ENCODE results near the gene SPRN. TPM values are rescaled to one million over a fixed set of nuclear protein-coding genes. Genes with fewer than 3 reads are reported as not detected.

SPRN gene
- total and polyA plus RNA-seq, 2 of the 4 experiments (the other 2 are of a cell fraction), result 0.36 to 2.3 TPM

DNA sequence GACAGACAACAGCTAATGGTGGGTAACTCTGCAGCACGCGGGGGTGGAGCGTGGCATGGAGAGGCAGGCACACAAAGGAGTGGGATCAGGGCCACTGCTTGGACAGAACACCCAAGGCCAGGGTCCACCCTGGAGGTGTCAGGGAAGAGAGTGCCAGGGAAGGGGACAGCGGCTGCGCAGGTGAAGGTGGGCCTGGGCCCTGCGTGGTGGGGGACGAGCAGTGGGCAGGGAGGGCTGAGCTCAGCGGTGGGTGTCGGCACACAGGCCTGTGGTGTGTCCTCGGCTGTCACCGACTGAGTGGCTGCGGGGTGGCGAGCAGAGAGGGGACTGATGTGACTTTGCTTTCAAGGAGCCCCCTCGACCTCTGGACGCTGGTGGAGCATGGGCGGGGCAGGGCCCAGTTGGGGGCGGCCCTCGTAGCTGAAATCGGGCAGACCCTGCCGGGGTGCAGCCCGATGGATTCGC lies 20.9 kb upstream of the SPRN start:
- Histone ChIP-seq H3K27ac (ENCODE audit: insufficient read depth, low read length) (no peak overlapping the region), H3K4ac (ENCODE audit: low read depth, low read length) (no peak overlapping the region), H2AK9ac (replicated peaks; ENCODE audit: low read depth, low read length, poor library complexity) (no peak overlapping the region), H4K8ac (ENCODE audit: low read depth in 2 of 2, low read length in 2 of 2) (no peak overlapping the region), H2BK15ac (ENCODE audit: low read depth, low read length) (no peak overlapping the region), H3K14ac (replicated peaks; ENCODE audit: low read depth, low read length) (no peak overlapping the region), H3K9me1 (ENCODE audit: insufficient read depth, low read length) (no peaks in the 10 kb centered on the region), H3K9ac (ENCODE audit: low read depth, low read length) (no peak overlapping the region), H3K79me1 (ENCODE audit: low read depth in 1 of 2, low read length in 2 of 2) (no peaks in the 10 kb centered on the region), H4K5ac (ENCODE audit: low read depth, low read length) (no peak overlapping the region), H3K23ac (ENCODE audit: low read depth, low read length) (no peak overlapping the region), H4K91ac (ENCODE audit: insufficient read depth, low read depth, low read length) (no peak overlapping the region), H3K18ac (ENCODE audit: low read depth, low read length) (no peak overlapping the region), H3K9me3 (ENCODE audit: control insufficient read depth, insufficient read depth, low read length) (peaks cover 15% of the 10 kb centered on the region), H4K20me1 (ENCODE audit: insufficient read depth, low read length) (no peaks in the 10 kb centered on the region), H3K4me3 (ENCODE audit: insufficient read depth, low read depth, low read length) (no peak overlapping the region), H2BK5ac (ENCODE audit: low read depth, low read length, poor library complexity, severe bottlenecking) (no peak overlapping the region), H3K4me2 (ENCODE audit: low read depth, low read length) (no peak overlapping the region), H3K27me3 (ENCODE audit: control insufficient read depth, insufficient read depth, low read length) (no peaks in the 10 kb centered on the region), H2AFZ (replicated peaks; ENCODE audit: low read length, poor library complexity) (no peak overlapping the region), H2BK120ac (ENCODE audit: low read depth, low read length) (no peak overlapping the region), H3K36me3 (ENCODE audit: control insufficient read depth, insufficient read depth, low read length) (no peaks in the 10 kb centered on the region), H2BK20ac (ENCODE audit: low read depth, low read length) (no peak overlapping the region), H2AK5ac (ENCODE audit: low read depth, low read length) (no peak overlapping the region), H3K4me1 (ENCODE audit: control insufficient read depth, insufficient read depth, low read length) (no peaks in the 10 kb centered on the region), H3K56ac (ENCODE audit: extremely low read depth, insufficient read depth, low read length) (no peak overlapping the region)
- in situ Hi-C loops (cut with MboI; ENCODE audit: low sequenced_read_pairs), result no loop called here
- DNase-seq (no peak), ATAC-seq (ENCODE audit: low read depth) (no peak)
- no TSS peak for BruUV-seq (replicated peaks)
- 93% methylated on average over 16 of the region's 22 CpGs; no CpG with 5 or more reads in 1 of the 2 experiments for WGBS, 2 experiments (ENCODE audit: extremely low coverage in 2 of 2, insufficient read length in 1 of 2)
- TF ChIP-seq USF2 (IDR thresholded peaks at IDR 0.05; ENCODE audit: low read depth, low read length) (no peak), MAZ (IDR thresholded peaks at IDR 0.05; ENCODE audit: borderline replicate concordance, low read depth, low read length) (no peak), MAFK (IDR thresholded peaks at IDR 0.05; ENCODE audit: low read depth, low read length) (no peak), NFE2L2 (IDR thresholded peaks at IDR 0.05; ENCODE audit: low read depth, low read length) (no peak), POLR2A (IDR thresholded peaks at IDR 0.05; ENCODE audit: low read depth, low read length) (no peak), RCOR1 (IDR thresholded peaks at IDR 0.05; ENCODE audit: insufficient replicate concordance, low read length) (no peak), RAD21 (IDR thresholded peaks at IDR 0.05; ENCODE audit: low read length) (no peak), CHD1 (IDR thresholded peaks at IDR 0.05; ENCODE audit: low read depth, low read length) (no peak), SMC3 (IDR thresholded peaks at IDR 0.05; ENCODE audit: low read depth, low read length) (no peak), MXI1 (IDR thresholded peaks at IDR 0.05; ENCODE audit: borderline replicate concordance, low read depth, low read length) (no peak), CTCF (conservative IDR thresholded peaks at IDR 0.05; ENCODE audit: low read depth, low read length) (no peak), FOS (IDR thresholded peaks at IDR 0.05; ENCODE audit: low read depth, low read length) (no peak), ELK1 (IDR thresholded peaks at IDR 0.05; ENCODE audit: borderline replicate concordance, low read depth, low read length) (no peak), BHLHE40 (IDR thresholded peaks at IDR 0.05; ENCODE audit: low read depth, low read length) (no peak), CEBPB (IDR thresholded peaks at IDR 0.05; ENCODE audit: low read depth, low read length) (no peak), RFX5 (IDR thresholded peaks at IDR 0.05; ENCODE audit: low read depth, low read length) (no peak)
- POLR2A ChIA-PET (ENCODE audit: unreplicated experiment), result no interaction called here
- dilution Hi-C loops (cut with HindIII; ENCODE audit: low sequenced_read_pairs, unreplicated experiment), result no loop called here
- CTCF ChIA-PET, result no interaction called here
- intact Hi-C loops (cut with micrococcal nuclease), result no loop called here

Measured in IMR-90 (cell line).